ENCODE data around the gene MTF2. TPM values are rescaled to one million over a fixed set of nuclear protein-coding genes. Genes with fewer than 3 reads are reported as not detected.
A peak's percentile ranks its signal among the peaks of the same experiment; 100 is the strongest.

Gene MTF2
- total RNA-seq, 2 donors from 2014 or later: 85.0 to 103 TPM

- Mint-ChIP-seq H3K27me3 (ENCODE audit: insufficient read depth) (no peaks in the 10 kb centered on the region), H3K9me3 (peaks cover 7% of the 10 kb centered on the region), H3K4me3 (no peak overlapping the region), H3K27ac (peak overlapping the region; percentile 86), H3K36me3 (ENCODE audit: low read depth) (peaks cover 27% of the 10 kb centered on the region), H3K4me1 (peaks cover 8% of the 10 kb centered on the region)
- peak overlapping the region; percentile 9 for H3K27ac ChIP-seq (ENCODE audit: low read depth, low read length)
- WGBS, 2 experiments (ENCODE audit: insufficient coverage in 1 of 2, insufficient read length in 1 of 2): 98 to 100% methylated on average over 1 to 2 of the region's 2 CpGs
- H3K27me3 ChIP-seq (ENCODE audit: control insufficient read depth, insufficient read depth, low read length, poor library complexity, severe bottlenecking): no peaks in the 10 kb centered on the region
- TF ChIP-seq, protein P1, sequence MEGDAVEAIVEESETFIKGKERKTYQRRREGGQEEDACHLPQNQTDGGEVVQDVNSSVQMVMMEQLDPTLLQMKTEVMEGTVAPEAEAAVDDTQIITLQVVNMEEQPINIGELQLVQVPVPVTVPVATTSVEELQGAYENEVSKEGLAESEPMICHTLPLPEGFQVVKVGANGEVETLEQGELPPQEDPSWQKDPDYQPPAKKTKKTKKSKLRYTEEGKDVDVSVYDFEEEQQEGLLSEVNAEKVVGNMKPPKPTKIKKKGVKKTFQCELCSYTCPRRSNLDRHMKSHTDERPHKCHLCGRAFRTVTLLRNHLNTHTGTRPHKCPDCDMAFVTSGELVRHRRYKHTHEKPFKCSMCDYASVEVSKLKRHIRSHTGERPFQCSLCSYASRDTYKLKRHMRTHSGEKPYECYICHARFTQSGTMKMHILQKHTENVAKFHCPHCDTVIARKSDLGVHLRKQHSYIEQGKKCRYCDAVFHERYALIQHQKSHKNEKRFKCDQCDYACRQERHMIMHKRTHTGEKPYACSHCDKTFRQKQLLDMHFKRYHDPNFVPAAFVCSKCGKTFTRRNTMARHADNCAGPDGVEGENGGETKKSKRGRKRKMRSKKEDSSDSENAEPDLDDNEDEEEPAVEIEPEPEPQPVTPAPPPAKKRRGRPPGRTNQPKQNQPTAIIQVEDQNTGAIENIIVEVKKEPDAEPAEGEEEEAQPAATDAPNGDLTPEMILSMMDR (conservative IDR thresholded peaks at IDR 0.05): no peak
- peaks cover 17% of the 10 kb centered on the region for H3K9me3 ChIP-seq (ENCODE audit: control insufficient read depth, low read length)
- DNase-seq: no peak
- H3K9ac ChIP-seq (ENCODE audit: extremely low read depth, low read length, poor library complexity, severe bottlenecking): no peak overlapping the region
- peaks cover 16% of the 10 kb centered on the region for H3K36me3 ChIP-seq (ENCODE audit: control insufficient read depth, insufficient read depth, low read length)
- no peak overlapping the region for H3K4me3 ChIP-seq (ENCODE audit: low read length)
- H3K4me1 ChIP-seq (ENCODE audit: control insufficient read depth, insufficient read depth, low read length): no peaks in the 10 kb centered on the region
These were observed 14.4 kb downstream of the MTF2 start for GRCh38 chr1:93093332-93094006.

DNA sequence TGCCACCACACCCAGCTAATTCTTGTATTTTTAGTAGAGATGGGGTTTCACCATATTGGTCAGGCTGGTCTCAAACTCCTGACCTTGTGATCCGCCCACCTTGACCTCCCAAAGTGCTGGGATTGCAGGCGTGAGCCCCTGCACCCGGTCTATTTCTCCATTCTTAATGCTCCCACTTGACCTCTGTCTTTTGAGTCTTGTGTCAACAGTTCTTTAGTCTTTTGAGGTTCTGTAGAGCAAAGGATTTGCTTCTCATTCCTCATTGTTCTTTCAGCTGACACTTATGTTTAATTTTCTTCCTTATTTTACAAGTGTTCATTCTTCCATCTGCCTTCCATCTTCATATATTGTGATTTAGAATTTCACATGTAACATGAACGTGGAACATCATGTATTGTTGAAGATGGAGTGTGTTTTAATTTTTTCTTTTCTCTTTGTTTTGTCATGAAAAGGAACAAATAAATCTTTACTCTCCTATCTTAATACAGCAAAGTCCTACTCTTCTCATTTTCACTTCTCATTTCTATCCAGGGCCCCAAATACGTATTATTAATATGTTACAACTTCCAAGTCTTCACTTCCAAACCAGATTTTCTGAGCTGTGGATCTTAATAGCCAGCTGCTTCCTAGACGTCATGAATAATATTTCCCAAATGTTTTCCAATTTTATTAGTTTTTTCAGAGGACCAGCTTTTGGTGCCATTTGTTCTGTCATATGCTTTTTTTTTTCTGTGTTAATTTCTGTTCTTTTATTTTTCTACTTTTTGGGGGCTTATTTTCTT is 16.9 kb downstream of the MTF2 start:
- Histone ChIP-seq H3K4me1 (ENCODE audit: control insufficient read depth, insufficient read depth, low read length) (peaks cover 9% of the 10 kb centered on the region), H3K9ac (ENCODE audit: extremely low read depth, low read length, poor library complexity, severe bottlenecking) (no peak overlapping the region), H3K9me3 (ENCODE audit: control insufficient read depth, low read length) (peaks cover 9% of the 10 kb centered on the region), H3K27ac (ENCODE audit: low read depth, low read length) (no peak overlapping the region), H3K27me3 (ENCODE audit: control insufficient read depth, insufficient read depth, low read length, poor library complexity, severe bottlenecking) (no peaks in the 10 kb centered on the region), H3K4me3 (ENCODE audit: low read length) (no peak overlapping the region), H3K36me3 (ENCODE audit: control insufficient read depth, insufficient read depth, low read length) (peaks cover 6% of the 10 kb centered on the region)
- Mint-ChIP-seq H3K27ac (no peak overlapping the region), H3K9me3 (no peaks in the 10 kb centered on the region), H3K4me1 (peaks cover 29% of the 10 kb centered on the region), H3K36me3 (ENCODE audit: low read depth) (peaks cover 13% of the 10 kb centered on the region), H3K4me3 (no peak overlapping the region), H3K27me3 (ENCODE audit: insufficient read depth) (no peaks in the 10 kb centered on the region)
- TF ChIP-seq, protein P1 (conservative IDR thresholded peaks at IDR 0.05): no peak
- no peak for DNase-seq
- WGBS, 2 experiments (ENCODE audit: insufficient coverage in 1 of 2, insufficient read length in 1 of 2): 79 to 93% methylated on average over 5 of the region's 6 CpGs

DNA sequence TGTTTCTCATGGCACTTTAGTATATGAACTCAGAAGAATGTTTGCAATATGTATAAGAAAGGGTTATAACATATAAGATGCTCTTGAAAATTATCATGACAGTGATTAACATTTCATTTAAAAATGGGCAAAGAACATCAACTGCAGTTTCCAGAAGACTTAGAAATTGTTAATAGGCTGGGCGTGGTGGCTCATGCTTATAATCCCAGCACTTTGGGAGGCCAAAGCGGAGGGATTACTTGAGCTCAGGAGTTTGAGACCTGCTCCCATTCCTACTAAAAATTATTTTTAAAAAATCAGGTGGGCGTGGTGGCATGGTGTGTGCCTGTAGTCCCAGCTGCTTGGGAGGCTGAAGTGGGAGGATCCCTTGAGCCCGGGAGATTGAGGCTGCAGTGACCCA is 23.1 kb downstream of the MTF2 start:
- WGBS, 2 experiments (ENCODE audit: insufficient coverage in 1 of 2, insufficient read length in 1 of 2): 92 to 93% methylated on average over 2 to 4 of the region's 4 CpGs
- TF ChIP-seq, protein P1 (conservative IDR thresholded peaks at IDR 0.05): no peak
- no peak overlapping the region for H3K4me3 Mint-ChIP-seq
- no peaks in the 10 kb centered on the region for H3K27me3 Mint-ChIP-seq (ENCODE audit: insufficient read depth)
- no peak overlapping the region for H3K27ac ChIP-seq (ENCODE audit: low read depth, low read length)
- no peak overlapping the region for H3K4me3 ChIP-seq (ENCODE audit: low read length)
- H3K36me3 Mint-ChIP-seq (ENCODE audit: low read depth): peaks cover 38% of the 10 kb centered on the region
- peaks cover 11% of the 10 kb centered on the region for H3K9me3 ChIP-seq (ENCODE audit: control insufficient read depth, low read length)
- no peak for DNase-seq
- H3K27ac Mint-ChIP-seq: no peak overlapping the region
- peaks cover 10% of the 10 kb centered on the region for H3K9me3 Mint-ChIP-seq
- peaks cover 23% of the 10 kb centered on the region for H3K4me1 Mint-ChIP-seq
- H3K4me1 ChIP-seq (ENCODE audit: control insufficient read depth, insufficient read depth, low read length): peaks cover 9% of the 10 kb centered on the region
- no peak overlapping the region for H3K9ac ChIP-seq (ENCODE audit: extremely low read depth, low read length, poor library complexity, severe bottlenecking)
- H3K36me3 ChIP-seq (ENCODE audit: control insufficient read depth, insufficient read depth, low read length): peaks cover 39% of the 10 kb centered on the region
- H3K27me3 ChIP-seq (ENCODE audit: control insufficient read depth, insufficient read depth, low read length, poor library complexity, severe bottlenecking): no peaks in the 10 kb centered on the region

All from endodermal cell (in vitro differentiated cells).